SJSA1 (cell line): Measurements from ENCODE around the gene DDIT4. TPM values are rescaled to one million over a fixed set of nuclear protein-coding genes. Genes with fewer than 3 reads are reported as not detected.

Source experiments
- DNase-seq, 2 experiments: peaks; one replicate each; pipeline ENCODE4 v3.0.0-alpha.2; 2015 to 2020; ENCODE audit warnings: low spot score in 2 of 2, low read depth in 1 of 2
- H3K27ac ChIP-seq: fragments of 250-450 bp; sonication (Bioruptor Pico); 2 replicates; pipeline ENCODE4 v1.5.1; 2020; ENCODE audit warnings: mild to moderate bottlenecking, moderate library complexity
- H3K27me3 ChIP-seq: fragments of 250-450 bp; sonication (Bioruptor Pico); replicated peaks from 2 replicates; pipeline ENCODE4 v1.5.1; 2020; ENCODE audit warnings: mild to moderate bottlenecking, moderate library complexity
- H3K36me3 ChIP-seq: fragments of 250-450 bp; sonication (Bioruptor Pico); 2 replicates; pipeline ENCODE4 v1.5.1; 2020; ENCODE audit warnings: mild to moderate bottlenecking
- H3K4me1 ChIP-seq: fragments of 250-450 bp; sonication (Bioruptor Pico); replicated peaks from 2 replicates; pipeline ENCODE4 v1.6.1; 2021; ENCODE audit warnings: mild to moderate bottlenecking
- H3K4me3 ChIP-seq: fragments of 250-450 bp; sonication (Bioruptor Pico); 2 replicates; pipeline ENCODE4 v1.5.1; 2020; ENCODE audit warnings: mild to moderate bottlenecking
- H3K9me3 ChIP-seq: fragments of 250-450 bp; sonication (Bioruptor Pico); replicated peaks from 2 replicates; pipeline ENCODE4 v1.5.1; 2020; ENCODE audit warnings: mild to moderate bottlenecking
- total RNA-seq: library from RNA; depleted of rRNA; stranded (reverse); fragments of >200 nt; shearing (Covaris generic); gene quantifications from 2 replicates; pipeline ENCODE4 v1.2.3, GENCODE V29; 2014

Gene DDIT4
- total RNA-seq, 1 experiment from 2014 or later, result 13.6 TPM

DNA sequence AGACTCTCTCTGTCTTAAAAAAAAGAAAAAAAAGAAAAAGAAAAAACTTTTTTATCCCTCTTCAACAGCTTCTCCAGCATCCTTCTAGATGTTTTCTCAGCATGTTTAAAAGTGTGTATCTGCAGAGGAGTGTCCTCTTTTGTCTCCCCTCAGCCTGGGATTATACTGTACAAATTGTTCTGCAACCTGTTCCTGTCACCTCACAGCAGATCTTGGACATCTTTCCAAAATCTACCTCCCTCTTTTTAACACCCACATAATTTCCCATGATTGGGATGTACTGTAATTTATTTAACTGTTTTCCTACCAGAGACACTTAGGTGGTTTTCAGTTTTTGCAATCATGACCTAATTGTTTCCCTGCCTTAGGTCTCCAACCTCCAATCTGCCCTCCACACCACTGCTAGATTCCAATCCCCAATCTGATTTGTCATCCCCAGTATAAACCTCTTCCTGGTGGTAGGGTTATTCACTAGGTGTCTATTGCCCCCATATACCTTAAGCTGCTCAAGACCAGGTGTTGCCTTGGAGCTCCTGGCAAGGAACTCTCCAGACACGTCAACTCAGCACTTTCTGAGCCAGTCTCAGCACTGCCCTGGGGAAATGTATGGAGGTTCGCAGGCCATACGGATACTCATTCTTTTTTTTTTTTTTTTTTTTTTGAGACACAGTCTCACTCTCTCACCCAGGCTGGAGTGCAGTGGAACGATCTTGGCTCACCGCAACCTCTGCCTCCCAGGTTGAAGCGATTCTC, 17.6 kb upstream of the DDIT4 start:
- Histone ChIP-seq H3K36me3 (peaks cover 3% of the 10 kb centered on the region; the same call in 1 of the 2 replicates), H3K4me3 (no peak overlapping the region), H3K27ac (no peak overlapping the region), H3K27me3 (no peaks in the 10 kb centered on the region), H3K4me1 (peaks cover 40% of the 10 kb centered on the region), H3K9me3 (no peaks in the 10 kb centered on the region)
- DNase-seq, result no peak

DNA sequence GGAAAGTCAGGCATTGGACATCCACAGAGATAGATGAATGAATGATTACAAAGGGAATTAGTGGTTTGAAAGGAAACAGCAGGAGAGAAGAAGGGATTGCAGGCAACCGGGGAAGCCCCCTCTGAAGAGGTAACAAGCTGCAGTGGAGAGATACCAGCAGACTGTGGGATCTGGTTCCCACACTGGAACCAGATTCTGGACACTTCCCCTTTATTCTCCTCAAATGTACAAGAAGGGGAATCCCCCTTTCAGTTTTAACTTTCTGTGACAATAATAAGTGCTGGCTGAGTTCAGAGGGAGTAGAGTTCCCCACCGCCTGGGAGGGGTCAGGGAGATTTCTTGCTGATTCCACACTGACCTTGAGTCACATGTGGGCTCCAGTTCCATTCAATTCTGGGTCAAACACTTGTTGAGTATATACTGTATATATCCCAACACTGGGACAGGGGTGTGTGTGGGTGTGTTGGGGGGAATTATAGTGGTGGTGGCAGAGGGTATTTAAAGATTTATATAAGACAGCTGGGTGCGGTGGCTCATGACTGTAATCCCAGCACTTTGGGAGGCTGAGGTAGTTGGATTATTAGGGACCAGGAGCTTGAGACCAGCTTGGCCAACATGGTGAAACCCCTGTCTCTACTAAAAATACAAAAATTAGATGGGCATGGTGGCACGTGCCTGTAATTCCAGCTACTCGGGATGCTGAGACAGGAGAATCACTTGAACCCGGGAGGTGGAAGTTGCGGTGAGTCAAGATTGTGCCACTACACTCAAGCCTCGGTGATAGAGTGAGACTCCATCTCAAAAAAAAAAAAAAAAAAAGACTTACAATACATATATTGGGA, 16.5 kb upstream of the DDIT4 start:
- Histone ChIP-seq H3K36me3 (peaks cover 3% of the 10 kb centered on the region; the same call in 1 of the 2 replicates), H3K4me3 (no peak overlapping the region), H3K27me3 (no peaks in the 10 kb centered on the region), H3K27ac (no peak overlapping the region), H3K4me1 (peaks cover 50% of the 10 kb centered on the region), H3K9me3 (no peaks in the 10 kb centered on the region)
- peak in 1 of 2 experiments; percentile 28 for DNase-seq

DNA sequence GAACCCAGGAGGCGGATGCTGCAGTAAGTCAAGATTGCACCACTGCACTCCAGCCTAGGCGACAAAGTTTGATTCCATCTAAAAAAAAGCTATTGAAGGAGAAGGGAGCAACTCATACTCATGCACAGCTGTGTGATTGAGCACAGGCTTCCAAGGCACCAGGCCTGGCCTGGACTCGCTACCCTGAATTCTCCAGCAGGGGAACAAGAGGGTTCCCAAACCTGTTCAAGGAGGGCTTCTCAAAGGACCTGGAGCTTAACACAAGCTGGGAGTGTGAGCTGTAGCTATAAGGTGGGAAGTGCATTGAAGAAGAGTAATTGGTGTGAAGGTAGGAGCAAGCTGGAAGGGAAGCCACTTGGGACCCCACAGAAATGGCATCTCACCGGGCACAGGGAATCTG, 15.1 kb upstream of the DDIT4 start:
- Histone ChIP-seq H3K36me3 (peaks cover 3% of the 10 kb centered on the region; the same call in 1 of the 2 replicates), H3K4me3 (no peak overlapping the region), H3K4me1 (peaks cover 50% of the 10 kb centered on the region), H3K27me3 (no peaks in the 10 kb centered on the region), H3K9me3 (no peaks in the 10 kb centered on the region), H3K27ac (no peak overlapping the region)
- no peak for DNase-seq

DNA sequence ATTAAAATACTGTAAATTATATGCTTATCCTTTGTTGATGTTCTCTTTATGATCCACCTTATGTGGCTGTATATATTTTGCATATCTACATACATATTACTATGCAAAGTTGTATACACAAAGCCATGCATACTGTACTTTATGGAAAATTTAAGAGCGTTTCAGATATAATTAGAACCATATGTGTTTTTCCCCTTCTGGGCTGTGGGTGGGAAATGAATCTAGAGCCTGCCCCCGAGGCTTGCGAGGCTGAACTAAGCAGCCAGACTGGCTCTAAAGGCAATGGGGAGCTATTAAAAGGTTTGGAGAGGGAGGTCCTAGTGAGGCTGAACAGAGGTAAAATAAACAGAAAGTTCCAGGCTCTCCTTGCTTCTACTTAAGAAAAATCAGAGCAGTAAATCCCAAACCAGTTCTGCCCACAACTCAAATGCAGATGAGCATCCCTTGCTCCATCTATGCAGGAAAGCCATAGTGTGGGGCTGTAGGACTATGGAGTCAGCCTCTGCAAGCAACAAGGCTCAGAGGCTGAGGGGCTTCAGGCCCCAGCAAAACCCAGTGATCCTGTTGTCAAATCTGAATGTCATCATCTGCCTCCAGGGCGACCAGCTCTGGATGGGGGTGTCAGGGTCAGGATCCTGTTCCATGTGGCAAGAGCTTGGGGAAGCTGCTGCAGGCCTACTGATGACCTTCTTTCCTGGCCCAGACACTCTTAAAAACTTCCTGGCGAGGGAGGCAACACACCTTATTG, 14.1 kb upstream of the DDIT4 start:
- H3K4me3 ChIP-seq, result no peak overlapping the region

DNA sequence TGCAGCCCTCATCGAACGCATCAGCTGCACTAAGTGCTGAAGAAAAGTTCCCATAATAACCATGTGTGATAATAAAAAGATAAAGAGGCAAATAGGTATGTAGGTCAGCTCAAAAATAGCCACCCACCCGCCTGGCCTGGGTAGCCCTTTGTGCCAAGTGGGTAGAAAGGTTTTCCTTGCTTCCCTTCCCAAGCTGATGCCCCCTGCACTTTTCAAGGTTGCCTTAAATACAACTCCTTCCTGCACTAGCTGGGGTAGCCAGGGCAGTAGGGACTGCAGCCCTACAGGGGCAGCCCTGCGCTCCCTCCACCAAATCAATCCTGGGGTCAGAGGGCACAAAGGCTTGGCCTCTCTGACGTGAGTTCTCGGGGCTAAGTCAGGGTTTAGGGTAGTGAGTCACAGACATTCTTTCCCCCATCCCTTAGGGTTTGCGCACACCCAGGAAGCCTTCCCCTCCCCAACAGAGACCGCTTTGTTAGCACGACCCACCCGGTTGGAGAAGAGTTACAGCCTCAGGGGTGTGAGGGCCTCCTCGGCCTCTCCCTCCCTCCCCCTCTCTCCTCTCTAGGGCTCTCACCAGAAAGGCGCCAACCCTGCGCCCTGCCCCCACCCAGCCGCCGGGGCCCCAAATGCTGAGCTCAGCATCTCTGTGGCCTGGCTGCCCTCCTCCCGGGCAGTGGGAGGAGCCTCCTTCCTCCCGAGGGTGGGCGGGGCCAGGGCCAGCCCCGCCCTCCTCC, 13.3 kb upstream of the DDIT4 start:
- H3K9me3 ChIP-seq, result no peaks in the 10 kb centered on the region
- H3K4me3 ChIP-seq, result peak overlapping the region; percentile 37
- no peaks in the 10 kb centered on the region for H3K27me3 ChIP-seq
- no peaks in the 10 kb centered on the region for H3K36me3 ChIP-seq
- DNase-seq, result peak; percentile 94 to 95
- peak overlapping the region; percentile 83 for H3K27ac ChIP-seq
- peaks cover 41% of the 10 kb centered on the region for H3K4me1 ChIP-seq

More for the DNA sequence above, 14.1 kb upstream of the DDIT4 start:
- Histone ChIP-seq H3K27me3 (no peaks in the 10 kb centered on the region), H3K27ac (peak overlapping the region; percentile 83), H3K9me3 (no peaks in the 10 kb centered on the region), H3K36me3 (peaks cover 3% of the 10 kb centered on the region; the same call in 1 of the 2 replicates), H3K4me1 (peaks cover 49% of the 10 kb centered on the region)
- peak in 1 of 2 experiments; percentile 64 for DNase-seq

DNA sequence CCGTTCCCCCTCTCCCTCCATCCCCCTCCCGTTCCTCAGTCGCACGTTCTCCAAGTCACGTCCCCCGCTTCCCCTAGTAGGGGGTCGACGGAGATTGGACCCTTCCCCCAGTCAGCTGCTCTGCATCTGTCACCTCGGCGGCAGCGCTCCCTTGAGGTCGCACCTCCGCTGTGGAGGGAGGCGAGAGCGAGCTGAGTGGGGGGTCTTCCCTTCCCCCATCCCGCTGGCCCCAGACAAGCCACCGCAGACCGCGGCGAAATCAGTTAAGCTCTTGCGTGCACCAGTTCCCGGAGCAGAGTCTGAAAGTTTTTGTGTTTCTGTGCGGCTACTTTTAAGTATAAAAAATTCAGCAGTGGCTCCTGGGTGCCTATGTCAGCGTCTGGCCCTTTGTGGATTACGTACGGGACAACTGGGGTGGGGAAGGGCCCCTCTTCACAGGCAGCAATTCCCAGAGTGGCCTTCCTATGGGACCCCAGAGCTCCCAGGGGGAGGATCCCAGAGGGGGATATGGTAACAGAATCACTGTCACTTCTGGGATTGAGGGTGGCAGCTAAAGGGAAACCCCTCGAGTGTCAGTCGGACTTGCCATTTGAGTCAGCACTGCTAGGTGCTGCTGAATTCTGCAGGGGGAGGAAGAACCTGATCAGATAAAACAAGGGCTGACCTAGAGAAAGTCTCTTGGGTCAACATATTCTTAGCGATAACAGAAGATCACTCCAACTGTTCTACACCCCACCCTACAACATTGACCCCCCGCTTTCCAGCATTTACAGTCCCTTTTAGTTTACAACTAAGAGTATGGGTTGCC, 12.5 kb upstream of the DDIT4 start:
- DNase-seq, result peak in 1 of 2 experiments; percentile 91
- H3K4me1 ChIP-seq, result peaks cover 40% of the 10 kb centered on the region
- no peaks in the 10 kb centered on the region for H3K9me3 ChIP-seq
- peak overlapping the region; percentile 83 for H3K27ac ChIP-seq
- peak overlapping the region; percentile 37 for H3K4me3 ChIP-seq
- H3K27me3 ChIP-seq, result no peaks in the 10 kb centered on the region
- no peaks in the 10 kb centered on the region for H3K36me3 ChIP-seq

DNA sequence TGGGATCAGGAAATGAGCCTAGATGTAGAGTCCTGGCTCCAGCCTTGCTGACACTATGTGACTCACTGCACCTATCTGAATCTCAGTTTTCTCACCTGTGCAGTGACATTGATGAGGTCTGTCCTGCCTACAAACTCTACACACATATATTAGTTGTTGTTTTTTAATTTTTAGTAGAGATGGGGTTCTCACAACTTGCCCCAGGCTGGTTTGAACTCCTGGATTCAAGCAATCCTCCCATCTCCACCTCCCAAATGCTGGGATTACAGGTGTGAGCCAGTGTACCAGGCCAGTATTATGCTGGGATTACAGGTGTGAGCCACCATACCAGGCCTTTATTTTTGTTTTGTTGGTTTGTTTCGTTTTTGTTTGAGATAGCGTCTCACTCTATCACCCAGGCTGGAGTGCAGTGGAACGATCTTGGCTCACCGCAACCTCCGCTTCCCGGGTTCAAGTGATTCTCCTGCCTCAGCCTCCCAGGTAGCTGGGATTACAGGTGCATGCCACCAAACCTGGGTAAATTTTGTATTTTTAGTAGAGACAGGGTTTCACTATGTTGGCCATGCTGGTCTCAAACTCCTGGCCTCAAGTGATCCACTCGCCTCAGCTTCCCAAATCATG, 11.8 kb upstream of the DDIT4 start:
- H3K4me3 ChIP-seq, result peak overlapping the region; percentile 37; the same call in 1 of the 2 replicates
- H3K27ac ChIP-seq, result peak overlapping the region; percentile 83
- no peaks in the 10 kb centered on the region for H3K9me3 ChIP-seq
- no peaks in the 10 kb centered on the region for H3K36me3 ChIP-seq
- H3K27me3 ChIP-seq, result no peaks in the 10 kb centered on the region
- peaks cover 40% of the 10 kb centered on the region for H3K4me1 ChIP-seq
- no peak for DNase-seq

DNA sequence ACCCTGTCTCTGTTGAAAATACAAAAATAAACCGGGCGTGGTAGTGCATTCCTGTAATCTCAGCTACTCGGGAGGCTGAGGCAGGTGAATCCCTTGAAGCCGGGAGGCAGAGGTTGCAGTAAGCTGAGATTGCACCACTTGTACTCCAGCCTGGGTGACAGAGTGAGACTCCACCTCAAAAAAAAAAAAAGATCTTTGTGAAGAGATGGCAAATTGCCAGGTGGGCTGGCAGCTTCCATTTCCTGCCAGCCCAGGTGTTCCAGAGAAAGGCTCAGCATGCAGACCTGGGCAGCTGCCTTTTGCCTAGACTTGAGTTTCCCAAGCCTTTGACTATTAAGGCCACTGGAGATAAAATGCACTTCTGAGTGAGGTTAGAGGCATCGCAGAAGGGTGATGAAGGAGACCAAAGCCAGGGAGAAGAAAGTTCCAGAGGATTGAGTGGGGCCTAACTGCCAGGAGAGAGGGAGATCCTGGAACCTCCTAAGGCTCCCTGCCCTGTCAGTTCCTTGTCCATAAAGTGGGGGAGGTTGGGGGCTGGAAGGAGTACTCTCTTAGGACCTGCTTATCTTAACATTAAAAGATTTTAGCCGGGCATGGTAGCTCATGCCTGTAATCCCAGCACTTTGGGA, 10.0 kb upstream of the DDIT4 start:
- H3K4me3 ChIP-seq, result no peak overlapping the region
- no peak for DNase-seq
- H3K27ac ChIP-seq, result no peak overlapping the region
- no peaks in the 10 kb centered on the region for H3K9me3 ChIP-seq
- no peaks in the 10 kb centered on the region for H3K27me3 ChIP-seq
- H3K4me1 ChIP-seq, result peaks cover 34% of the 10 kb centered on the region
- H3K36me3 ChIP-seq, result no peaks in the 10 kb centered on the region

DNA sequence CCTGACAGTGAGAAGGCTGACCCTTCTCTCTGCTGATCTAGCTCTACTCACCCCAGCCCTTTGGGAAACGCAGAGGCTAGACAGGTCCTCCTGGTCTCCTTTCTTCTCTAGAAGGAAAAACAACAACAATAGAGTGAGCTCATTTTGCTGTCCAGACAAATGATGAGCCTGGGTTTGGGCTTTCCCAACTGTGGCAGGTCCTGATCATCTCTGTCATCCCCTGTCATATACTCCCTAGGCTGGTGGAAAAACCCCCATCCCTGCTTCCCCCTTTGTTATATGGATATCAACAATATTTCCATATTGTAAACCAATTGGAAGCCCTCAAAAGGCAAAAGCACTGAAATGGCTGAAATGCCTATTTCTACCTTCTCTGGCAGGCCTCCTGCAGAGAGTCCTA, 9.2 kb upstream of the DDIT4 start:
- Histone ChIP-seq H3K27me3 (no peaks in the 10 kb centered on the region), H3K9me3 (no peaks in the 10 kb centered on the region), H3K4me3 (no peak overlapping the region), H3K36me3 (no peaks in the 10 kb centered on the region), H3K4me1 (peaks cover 26% of the 10 kb centered on the region), H3K27ac (no peak overlapping the region)
- no peak for DNase-seq

DNA sequence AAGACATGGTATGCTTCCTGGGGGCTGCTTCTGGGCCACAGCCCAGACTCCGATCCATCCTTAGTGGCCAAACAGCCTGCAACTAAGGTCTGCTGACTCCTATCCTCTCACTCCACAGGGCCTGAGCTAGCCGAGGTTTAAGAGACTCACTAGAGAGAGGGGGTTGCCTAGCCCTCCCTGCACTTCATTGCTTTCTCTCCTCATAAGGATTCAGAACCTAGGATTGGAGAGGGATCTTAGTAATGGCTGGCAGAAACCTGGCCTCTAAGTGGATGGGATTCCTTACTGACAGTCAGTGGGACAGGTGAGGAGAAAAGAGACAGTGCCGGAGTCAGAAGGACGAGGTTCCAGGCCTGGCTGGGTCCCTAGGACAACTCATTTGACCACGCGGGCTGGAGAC, 8.2 kb upstream of the DDIT4 start:
- Histone ChIP-seq H3K4me3 (no peak overlapping the region), H3K4me1 (peaks cover 16% of the 10 kb centered on the region), H3K9me3 (no peaks in the 10 kb centered on the region), H3K27ac (no peak overlapping the region), H3K36me3 (no peaks in the 10 kb centered on the region), H3K27me3 (no peaks in the 10 kb centered on the region)
- no peak for DNase-seq

DNA sequence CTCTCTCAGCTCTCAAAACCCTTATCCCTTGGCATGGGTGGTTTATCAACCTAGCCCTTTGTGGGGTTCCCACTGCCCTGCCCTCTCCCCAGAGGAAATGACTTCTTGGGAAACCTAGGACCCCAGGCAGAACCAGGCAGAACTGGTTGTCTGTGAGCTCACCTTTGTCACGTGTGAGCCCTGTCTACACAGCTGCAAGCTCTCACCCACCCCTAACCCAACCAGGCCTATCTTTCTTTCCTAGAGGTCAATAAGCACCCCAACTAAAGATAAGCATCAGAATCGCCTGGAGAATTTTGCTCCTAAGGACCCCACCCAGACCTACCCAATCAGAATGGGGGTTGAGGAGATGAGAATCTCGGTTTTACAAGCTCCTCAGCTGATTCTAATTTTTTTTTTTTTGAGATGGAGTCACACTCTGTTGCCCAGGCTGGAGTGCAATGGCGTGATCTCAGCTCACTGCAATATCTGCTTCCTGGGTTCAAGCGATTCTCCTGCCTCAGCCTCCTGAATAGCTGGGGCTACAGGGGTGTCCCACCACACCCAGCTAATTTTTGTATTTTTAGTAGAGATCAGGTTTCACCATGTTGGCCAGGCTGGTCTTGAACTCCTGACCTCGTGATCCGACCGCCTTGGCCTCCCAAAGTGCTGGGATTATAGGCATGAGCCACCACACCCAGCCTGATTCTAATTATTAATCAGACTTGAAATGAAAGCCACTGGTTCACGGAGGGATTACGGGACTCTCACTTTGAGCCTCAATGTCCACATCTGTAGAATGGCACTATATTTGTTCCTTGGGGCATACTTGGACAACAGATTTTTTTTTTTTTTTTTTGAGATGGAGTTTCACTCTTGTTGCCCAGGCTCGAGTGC, 7.5 kb upstream of the DDIT4 start:
- H3K4me3 ChIP-seq, result no peak overlapping the region
- H3K27ac ChIP-seq, result no peak overlapping the region
- H3K27me3 ChIP-seq, result no peaks in the 10 kb centered on the region
- DNase-seq, result no peak
- no peaks in the 10 kb centered on the region for H3K9me3 ChIP-seq
- H3K4me1 ChIP-seq, result peaks cover 10% of the 10 kb centered on the region
- H3K36me3 ChIP-seq, result no peaks in the 10 kb centered on the region
